H1 (cell line): Measurements from ENCODE around the gene EED. TPM values are rescaled to one million over a fixed set of nuclear protein-coding genes. Genes with fewer than 3 reads are reported as not detected.
A peak's percentile ranks its signal among the peaks of the same experiment; 100 is the strongest.

ENCODE experiments used
- CTCF ChIA-PET: fragments of 300-600 bp; sonication (Branson Sonifier 250); formaldehyde crosslinking; loops from one replicate; lab custom pipeline; 2021; ENCODE audit not compliant: partially characterized antibody; lab: Charles Lee
- POLR2A ChIA-PET: fragments of 300-600 bp; sonication (Branson Sonifier 250); formaldehyde crosslinking; loops from one replicate; lab custom pipeline; 2021; ENCODE audit warnings: inconsistent platforms; ENCODE audit not compliant: partially characterized antibody; lab: Charles Lee
- DNase-seq, 2 experiments: peaks; one replicate each; pipeline versions ENCODE4 v3.0.0 to v3.0.0-alpha.2; 2010 to 2022; ENCODE audit warnings: low spot score in 2 of 2, low read depth in 1 of 2, mixed read lengths in 1 of 2
- FAIRE-seq: peaks from 2 replicates; lab custom pipeline; 2011; peaks lifted over from hg19 to GRCh38; lab: Jason Lieb, UNC
- H2AFZ ChIP-seq: 2 replicates; pipeline ENCODE4 v1.8.1; 2012; ENCODE audit warnings: low read length, inconsistent platforms
- H2AK5ac ChIP-seq: 2 replicates; pipeline ENCODE4 v1.6.1; 2013; ENCODE audit warnings: low read depth, low read length
- H2BK120ac ChIP-seq: replicated peaks from 2 replicates; pipeline ENCODE3; 2013; ENCODE audit warnings: low read depth, low read length, inconsistent platforms
- H2BK12ac ChIP-seq: 2 replicates; pipeline ENCODE4 v1.6.1; 2013; ENCODE audit warnings: low read depth, low read length
- H2BK15ac ChIP-seq: 2 replicates; pipeline ENCODE4 v1.6.1; 2013; ENCODE audit warnings: low read length
- H2BK20ac ChIP-seq: 2 replicates; pipeline ENCODE4 v1.6.1; 2013; ENCODE audit warnings: low read length
- H2BK5ac ChIP-seq: 2 replicates; pipeline ENCODE4 v1.6.1; 2013; ENCODE audit warnings: low read depth, low read length
- H3K14ac ChIP-seq: 2 replicates; pipeline ENCODE4 v1.6.1; 2013; ENCODE audit warnings: inconsistent platforms; ENCODE audit not compliant: insufficient read length
- H3K18ac ChIP-seq: 2 replicates; pipeline ENCODE4 v1.6.1; 2013; ENCODE audit warnings: low read length; ENCODE audit errors: extremely low read depth
- H3K23ac ChIP-seq: 2 replicates; pipeline ENCODE4 v1.6.1; 2013; ENCODE audit warnings: inconsistent platforms; ENCODE audit not compliant: insufficient read length
- H3K23me2 ChIP-seq: 2 replicates; pipeline ENCODE4 v1.6.1; 2013; ENCODE audit warnings: low read depth, low read length
- H3K27ac ChIP-seq: 2 replicates; pipeline ENCODE4 v1.6.1; 2011; ENCODE audit warnings: low read depth, low read length, inconsistent platforms
- H3K27me3 ChIP-seq, 4 experiments: replicated peaks in 1 of 4; 1 replicate in 1 of 4; 2 replicates in 3 of 4; pipeline versions ENCODE4 v1.6.1 to v1.8.1; 2011 to 2013; ENCODE audit warnings: low read length in 3 of 4, mild to moderate bottlenecking in 3 of 4, inconsistent platforms in 2 of 4, mixed read lengths in 2 of 4, moderate library complexity in 1 of 4; ENCODE audit not compliant: control insufficient read depth in 3 of 4, insufficient read depth in 3 of 4; ENCODE audit errors: extremely low read depth in 1 of 4
- H3K36me3 ChIP-seq, 4 experiments: 2 replicates each; pipeline versions ENCODE4 v1.6.1 to v1.8.1; 2011 to 2013; ENCODE audit warnings: mild to moderate bottlenecking in 4 of 4, low read length in 3 of 4, moderate library complexity in 2 of 4, control low read depth in 1 of 4, inconsistent platforms in 1 of 4; ENCODE audit not compliant: insufficient read depth in 4 of 4, control insufficient read depth in 2 of 4
- H3K4ac ChIP-seq: replicated peaks from 2 replicates; pipeline ENCODE3; 2013; ENCODE audit warnings: low read length, low read depth, mixed read lengths, inconsistent platforms; ENCODE audit not compliant: insufficient read length
- H3K4me1 ChIP-seq, 4 experiments: replicated peaks in 1 of 4; 1 replicate in 1 of 4; 2 replicates in 3 of 4; pipeline versions ENCODE4 v1.6.1 to v1.8.1; 2011 to 2013; ENCODE audit warnings: low read length in 3 of 4, inconsistent platforms in 2 of 4, mixed read lengths in 1 of 4; ENCODE audit not compliant: insufficient read depth in 4 of 4, control insufficient read depth in 3 of 4
- H3K4me2 ChIP-seq, 2 experiments: 2 replicates each; pipeline versions ENCODE4 v1.6.1 to v1.8.1; 2011 to 2013; ENCODE audit warnings: low read depth in 2 of 2, low read length in 2 of 2, control low read depth in 1 of 2, inconsistent platforms in 1 of 2, mild to moderate bottlenecking in 1 of 2; ENCODE audit not compliant: insufficient read depth in 1 of 2
- H3K4me3 ChIP-seq, 4 experiments: fragments of 200-600, 300-600 bp in 1 of 4; sonication (generic), shearing (Covaris generic), sonication (Bioruptor Twin) in 1 of 4; 2 replicates each; pipeline versions ENCODE4 v1.5.1 to v1.8.1; 2011 to 2016; ENCODE audit warnings: low read length in 4 of 4, low read depth in 3 of 4, control low read depth in 2 of 4, inconsistent platforms in 2 of 4, mild to moderate bottlenecking in 2 of 4, mixed read lengths in 1 of 4, moderate library complexity in 1 of 4; ENCODE audit not compliant: insufficient read depth in 2 of 4; ENCODE audit errors: extremely low read depth in 1 of 4
- H3K56ac ChIP-seq: replicated peaks from 2 replicates; pipeline ENCODE3; 2013; ENCODE audit warnings: low read depth, mild to moderate bottlenecking, mixed read lengths, low read length, inconsistent platforms; ENCODE audit not compliant: insufficient read length
- H3K79me1 ChIP-seq: 2 replicates; pipeline ENCODE4 v1.6.1; 2013; ENCODE audit warnings: low read depth, low read length, control low read depth
- H3K79me2 ChIP-seq, 2 experiments: 2 replicates each; pipeline versions ENCODE4 v1.6.1 to v1.8.1; 2012 to 2013; ENCODE audit warnings: low read length in 2 of 2, mild to moderate bottlenecking in 2 of 2, inconsistent platforms in 1 of 2; ENCODE audit not compliant: insufficient read depth in 2 of 2, control insufficient read depth in 1 of 2
- H3K9ac ChIP-seq, 4 experiments: replicated peaks in 1 of 4; 1 replicate in 1 of 4; 2 replicates in 3 of 4; pipeline versions ENCODE4 v1.6.1 to v1.8.1; 2011 to 2013; ENCODE audit warnings: low read depth in 3 of 4, low read length in 3 of 4, control low read depth in 2 of 4, mild to moderate bottlenecking in 2 of 4, moderate library complexity in 2 of 4, inconsistent platforms in 1 of 4; ENCODE audit errors: extremely low read depth in 1 of 4
- H3K9me3 ChIP-seq, 2 experiments: 2 replicates each; pipeline versions ENCODE4 v1.6.1 to v1.8.1; 2012 to 2013; ENCODE audit warnings: mild to moderate bottlenecking in 2 of 2, moderate library complexity in 2 of 2, control low read depth in 1 of 2, inconsistent platforms in 1 of 2, low read depth in 1 of 2, low read length in 1 of 2, mixed read lengths in 1 of 2; ENCODE audit not compliant: insufficient read depth in 2 of 2
- H4K20me1 ChIP-seq, 2 experiments: replicated peaks in 1 of 2; 2 replicates each; pipeline versions ENCODE3 to v1.8.1; 2011 to 2013; ENCODE audit warnings: inconsistent platforms in 2 of 2, low read length in 2 of 2, mild to moderate bottlenecking in 1 of 2; ENCODE audit not compliant: insufficient read depth in 2 of 2, control insufficient read depth in 1 of 2
- H4K5ac ChIP-seq: 2 replicates; pipeline ENCODE4 v1.6.1; 2013; ENCODE audit warnings: low read length, low read depth, mixed read lengths, inconsistent platforms; ENCODE audit not compliant: insufficient read length
- H4K8ac ChIP-seq: 2 replicates; pipeline ENCODE4 v1.8.0; 2013; ENCODE audit warnings: mild to moderate bottlenecking, moderate library complexity, low read length, inconsistent platforms; ENCODE audit not compliant: insufficient read depth; ENCODE audit errors: extremely low read depth
- H4K91ac ChIP-seq: replicated peaks from 2 replicates; pipeline ENCODE3; 2013; ENCODE audit warnings: low read length, mixed read lengths, inconsistent platforms; ENCODE audit not compliant: insufficient read length
- ASH2L ChIP-seq: fragments of 200-600, 300-600 bp; sonication (generic); IDR thresholded peaks from one replicate; pipeline ENCODE4 v1.7.1; 2017; ENCODE audit warnings: low read length
- CREB1 ChIP-seq: IDR thresholded peaks from 2 replicates; pipeline ENCODE4 v1.6.1; 2012; ENCODE audit warnings: inconsistent platforms
- CTCF ChIP-seq, 3 experiments: IDR thresholded peaks; 1 replicate in 2 of 3; 2 replicates in 1 of 3; pipeline versions ENCODE4 v1.5.1 to v1.6.1; 2011; ENCODE audit warnings: low read length in 3 of 3, mild to moderate bottlenecking in 3 of 3, inconsistent platforms in 2 of 3, low read depth in 1 of 3, moderate library complexity in 1 of 3; ENCODE audit not compliant: insufficient read depth in 1 of 3; ENCODE audit errors: control extremely low read depth in 1 of 3
- KDM1A ChIP-seq: fragments of 200-600, 300-600 bp; sonication (generic); IDR thresholded peaks from 2 replicates; pipeline ENCODE4 v1.7.1; 2016; ENCODE audit warnings: mild to moderate bottlenecking, low read length, borderline replicate concordance
- KDM4A ChIP-seq: IDR thresholded peaks from one replicate; pipeline ENCODE4 v1.7.1; 2012; ENCODE audit warnings: low read depth, mild to moderate bottlenecking, moderate library complexity, low read length, inconsistent platforms; ENCODE audit not compliant: severe bottlenecking
- RBBP5 ChIP-seq: IDR thresholded peaks from 2 replicates; pipeline ENCODE4 v1.7.1; 2012; ENCODE audit warnings: low read depth, mild to moderate bottlenecking, inconsistent platforms, low read length, moderate library complexity, borderline replicate concordance
- SIN3A ChIP-seq, 2 experiments: IDR thresholded peaks in 1 of 2; conservative IDR thresholded peaks in 1 of 2; 2 replicates each; pipeline ENCODE4 v1.6.1; 2011 to 2012; ENCODE audit warnings: low read length in 2 of 2, improper control_type of control experiment in 1 of 2, low read depth in 1 of 2, mild to moderate bottlenecking in 1 of 2
- TAF1 ChIP-seq: IDR thresholded peaks from 2 replicates; pipeline ENCODE4 v1.6.1; 2011; ENCODE audit warnings: mild to moderate bottlenecking, low read depth, low read length
- WGBS, 2 experiments: shearing (Covaris generic) in 1 of 2; methylation state at CpG; one replicate each; pipeline versions ENCODE4 v1.1.6 to v1.1.7; 2013 to 2015; ENCODE audit warnings: low lambda C conversion rate in 2 of 2, mixed read lengths in 2 of 2, inconsistent platforms in 1 of 2, low coverage in 1 of 2, missing lambda C conversion rate in 1 of 2; ENCODE audit not compliant: insufficient replicate concordance in 2 of 2, insufficient coverage in 1 of 2, insufficient read length in 1 of 2; ENCODE audit errors: extremely low coverage in 1 of 2, missing lambda C conversion rate in 1 of 2; 5-methylcytosine and 5-hydroxymethylcytosine counted together
- polyA plus RNA-seq, 7 experiments: library from polyadenylated mRNA; depleted of rRNA in 3 of 7; stranded (reverse) in 5 of 7; unstranded in 2 of 7; fragments of >200 nt in 5 of 7; fragments of 200-250 nt in 2 of 7; gene quantifications; 1 replicate in 5 of 7; 2 replicates in 1 of 7; 4 replicates in 1 of 7; pipeline versions ENCODE4 v1.2.1 to v1.2.3, GENCODE V29; 2011 to 2013; ENCODE audit warnings: missing spikeins in 2 of 7, mixed read lengths in 2 of 7
- total RNA-seq: library from RNA; stranded (reverse); fragmentation: NEBNext Ultra II Directional; extraction: Animal tissue kit (Norgen Biotek cat#: 25700); gene quantifications from 2 replicates; pipeline ENCODE4 v1.2.1, GENCODE V29; 2021

Gene EED
- total and polyA plus RNA-seq, 2 of the 8 experiments (the other 6 are each of a cell fraction or from before 2014, with no cell fraction given): 12.6 to 26.9 TPM

- Histone ChIP-seq H2BK120ac (no peak overlapping the region), H2AK5ac (no peak overlapping the region), H3K56ac (peak overlapping the region; percentile 35), H3K4me2 (peak overlapping the region; percentile 67 to 85), H3K23ac (no peak overlapping the region), H2AFZ (peak overlapping the region; percentile 39; the same call in 1 of the 2 replicates), H3K79me2 (peaks cover 0 to 52% of the 10 kb centered on the region in 2 experiments; a peak in 2 of 4 replicates), H3K27me3 (no peaks in the 10 kb centered on the region), H3K27ac (no peak overlapping the region), H2BK20ac (no peak overlapping the region), H3K18ac (peak overlapping the region; percentile 86), H4K5ac (no peak overlapping the region), H2BK15ac (no peak overlapping the region), H4K20me1 (peaks cover 0 to 1% of the 10 kb centered on the region in 2 experiments), H2BK12ac (no peak overlapping the region), H4K8ac (no peak overlapping the region), H3K4me3 (peak overlapping the region; percentile 80 to 96 (median 92)), H3K23me2 (no peaks in the 10 kb centered on the region), H3K4ac (no peak overlapping the region), H2BK5ac (peak overlapping the region; percentile 63; the same call in 1 of the 2 replicates), H3K9ac (peak overlapping the region; percentile 47 to 82 (median 66)), H3K36me3 (no peaks in the 10 kb centered on the region; a peak in 1 of 8 replicates), H3K4me1 (peaks cover 0 to 11% (median 5%) of the 10 kb centered on the region in 4 experiments; a peak in 5 of 7 replicates), H3K79me1 (no peaks in the 10 kb centered on the region), H3K9me3 (no peaks in the 10 kb centered on the region), H3K14ac (no peak overlapping the region), H4K91ac (no peak overlapping the region)
- ChIA-PET CTCF (interaction anchor here (0.7 to 1.6 kb wide), 3 partner anchors 16 to 204 kb away, joined by 3 to 4 read pairs (median 4); no protein-coding TSS in a partner anchor), POLR2A (interaction anchor here (0.6 to 2.8 kb wide), 12 partner anchors 9 to 604 kb away, joined by 3 to 15 read pairs (median 3); partner anchors contain the start of gene PICALM)
- DNase-seq (no peak), FAIRE-seq (no peak)
- 3% methylated on average over 37 of the region's 38 CpGs; no CpG with 5 or more reads in 1 of the 2 experiments for WGBS, 2 experiments
- TF ChIP-seq KDM1A: peak; percentile 35; the same call in 1 of the 2 replicates
- peak; percentile 34 for TF ChIP-seq KDM4A
- TF ChIP-seq ASH2L: peak; percentile 99
- TF ChIP-seq SIN3A (conservative IDR thresholded peaks at IDR 0.05 in 1 of 2, IDR thresholded peaks at IDR 0.05 in 1 of 2; ENCODE audit: low read depth in 1 of 2, low read length in 2 of 2): peak in 1 of 2 experiments; percentile 49; a peak in 2 of 4 replicates
- TF ChIP-seq RBBP5: peak; percentile 40; the same call in 1 of the 2 replicates
- TF ChIP-seq CREB1: no peak
- TF ChIP-seq TAF1: no peak
- TF ChIP-seq CTCF (IDR thresholded peaks at IDR 0.05; ENCODE audit: control extremely low read depth in 1 of 3, insufficient read depth in 1 of 3, low read depth in 1 of 3, low read length in 3 of 3): no peak
These were observed 1.1 kb downstream of the EED start for GRCh38 chr11:86245369-86246292.
